HG02885 (cell line): ENCODE data around the gene KLK14.

ENCODE experiments used
- ATAC-seq: cut with Tn5 transposase; IDR thresholded peaks from one replicate; pipeline ENCODE4 v1.9.1; 2021; ENCODE audit warnings: mild to moderate bottlenecking; ENCODE audit not compliant: unreplicated experiment, poor library complexity

KLK14 gene

DNA sequence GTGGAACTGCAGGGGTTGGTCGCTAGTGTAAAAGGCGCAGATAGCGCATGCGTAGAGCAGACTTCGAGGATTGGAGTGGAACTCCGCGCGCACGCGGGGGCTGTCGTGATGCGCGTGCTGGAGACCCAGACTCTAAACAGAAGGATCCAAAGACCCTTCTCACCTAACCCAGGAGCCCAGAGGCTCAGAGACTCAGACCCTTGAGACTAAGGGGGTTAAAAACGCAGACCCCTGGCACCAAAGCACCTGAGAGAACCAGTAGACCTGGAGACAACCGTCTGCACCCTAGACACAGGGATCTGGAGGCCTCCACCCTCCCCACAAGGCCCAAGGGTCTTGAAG, 26.1 kb upstream of the KLK14 start:
- ATAC-seq, result peak; percentile 8

DNA sequence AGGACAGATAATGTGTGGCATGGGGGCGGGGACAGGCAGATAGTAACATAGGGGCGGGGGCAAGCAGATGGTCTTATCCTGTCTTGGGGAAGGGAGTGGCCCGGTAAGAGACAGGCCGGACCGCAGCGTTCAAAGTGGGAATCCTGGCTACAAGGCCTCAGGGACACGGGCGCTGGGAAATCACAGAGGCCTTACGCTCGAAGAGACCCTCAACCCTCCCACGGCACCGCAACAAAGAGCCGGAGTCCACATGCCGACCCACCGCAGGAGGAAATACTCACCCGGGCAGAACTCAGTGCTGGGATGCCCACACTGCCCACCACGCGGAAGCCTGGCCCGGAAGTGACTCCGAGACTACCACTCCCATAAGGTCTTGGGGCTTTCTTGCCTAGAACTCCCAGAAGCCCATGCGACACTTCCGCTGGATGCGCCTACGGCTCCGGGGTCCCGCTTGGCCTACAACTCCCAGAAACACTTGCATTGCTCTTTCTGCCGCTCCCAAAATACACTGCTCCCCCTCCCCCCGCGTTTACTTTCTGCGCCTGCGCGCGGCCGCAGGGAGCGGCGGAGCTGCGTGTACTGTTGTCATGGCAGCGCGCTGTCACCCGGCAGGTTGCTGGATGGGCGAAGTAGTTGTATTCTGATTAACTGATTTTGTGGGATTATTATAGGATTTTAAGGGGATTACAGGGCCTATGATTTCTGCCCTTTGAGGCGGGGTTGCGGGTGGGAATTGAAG, 25.5 kb upstream of the KLK14 start, which contains the start of gene CTU1:
Gene CTU1 (minus strand): TSS at position 344 of the 739 bp plus-strand sequence. CDS start 3,840 bp downstream, outside the sequence.
- ATAC-seq, result peak; percentile 96

DNA sequence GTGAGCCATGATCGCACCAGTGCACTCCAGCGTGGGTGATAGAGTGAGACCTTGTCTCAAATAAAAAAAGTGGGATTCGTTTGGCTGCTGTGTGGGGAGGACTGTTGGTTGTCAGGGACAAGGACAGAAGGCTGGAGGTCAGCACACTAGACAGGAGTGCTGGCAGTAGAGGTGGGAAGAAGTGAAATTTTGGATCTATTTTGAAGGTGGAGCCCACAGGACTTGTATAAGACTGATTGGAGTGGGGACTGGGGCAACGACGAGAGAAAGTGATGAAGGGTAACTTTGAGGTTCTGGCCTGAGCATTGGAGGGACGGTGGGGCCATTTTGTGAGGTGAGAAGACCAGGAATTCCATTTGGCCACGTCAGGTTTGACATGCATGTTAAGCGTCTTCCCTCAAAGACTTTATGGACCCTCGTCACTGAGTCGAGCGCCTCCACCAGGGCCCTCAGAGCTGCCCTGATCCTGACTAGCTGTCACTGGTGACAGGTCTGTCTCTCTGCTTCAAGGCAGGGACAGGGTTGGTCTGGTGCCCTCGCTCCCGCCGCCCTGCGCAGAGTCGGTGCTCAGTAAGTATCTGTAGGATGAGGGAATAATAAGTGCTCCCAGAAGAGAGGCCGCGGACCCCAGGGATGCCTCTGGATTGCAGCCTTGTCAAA, 24.8 kb upstream of the KLK14 start:
- no peak for ATAC-seq

DNA sequence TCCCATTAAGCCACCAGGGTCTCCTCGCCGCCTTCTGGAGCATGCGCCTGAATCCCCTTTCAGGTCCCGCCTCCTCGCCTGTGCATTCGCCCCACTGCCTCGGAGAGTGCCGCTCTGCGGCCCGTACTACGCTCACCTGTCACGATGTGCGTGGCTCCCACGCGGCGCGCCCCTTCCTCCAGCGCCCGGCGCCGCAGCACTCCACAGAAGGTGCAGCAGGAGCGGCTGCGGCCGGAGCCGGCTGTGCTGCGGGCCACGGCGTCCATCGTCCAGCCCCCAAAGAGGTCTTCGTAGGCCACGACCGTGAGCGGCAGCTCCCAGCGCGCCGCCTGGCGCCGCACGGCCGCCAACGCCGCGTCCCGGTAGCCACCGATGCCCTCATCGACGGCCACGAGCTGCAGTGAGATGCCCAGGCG, 21.2 kb upstream of the KLK14 start:
- ATAC-seq, result no peak

DNA sequence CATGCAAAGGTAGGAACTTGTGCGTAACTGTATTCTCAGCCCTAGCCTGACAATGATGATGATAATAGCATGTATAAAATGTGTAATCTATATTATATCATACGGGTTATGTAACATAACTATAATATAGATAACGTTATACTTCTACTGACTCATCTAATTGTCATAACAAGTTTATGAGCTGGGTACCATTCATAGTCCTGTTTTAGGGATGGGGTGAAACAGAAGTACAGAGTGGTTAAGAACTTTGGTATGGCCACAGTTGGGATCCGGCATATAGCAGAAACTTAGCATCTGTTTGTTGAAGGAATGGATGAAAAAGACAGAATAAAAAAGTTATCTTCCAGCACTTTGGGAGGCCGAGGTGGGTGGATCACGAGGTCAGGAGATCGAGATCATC, 20.3 kb upstream of the KLK14 start:
- no peak for ATAC-seq

- ATAC-seq, result no peak
Measured at GRCh38 chr19:51101171-51101865, 18.6 kb upstream of the KLK14 start.

DNA sequence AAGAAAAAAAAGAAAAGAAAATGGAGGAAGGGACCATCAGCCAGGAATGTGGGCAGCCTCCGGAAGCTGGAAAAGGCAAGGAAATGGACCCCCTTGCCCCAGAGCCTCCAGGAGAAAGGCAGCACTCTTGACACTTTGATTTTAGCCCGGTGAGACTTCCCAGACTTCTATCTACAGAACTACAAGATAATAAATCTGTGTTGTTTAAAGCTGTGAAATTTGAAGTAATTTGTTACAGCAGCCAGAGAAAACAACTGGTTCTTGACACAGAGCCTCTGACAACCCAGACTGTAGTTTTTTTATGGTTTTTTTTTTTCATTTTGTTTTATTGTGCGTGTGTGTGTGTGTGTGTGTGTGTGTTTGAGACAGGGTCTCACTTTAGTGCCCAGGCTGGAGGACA, 17.9 kb upstream of the KLK14 start:
- no peak for ATAC-seq

GRCh38 chr19:51099047-51099382, 16.3 kb upstream of the KLK14 start:
- no peak for ATAC-seq

DNA sequence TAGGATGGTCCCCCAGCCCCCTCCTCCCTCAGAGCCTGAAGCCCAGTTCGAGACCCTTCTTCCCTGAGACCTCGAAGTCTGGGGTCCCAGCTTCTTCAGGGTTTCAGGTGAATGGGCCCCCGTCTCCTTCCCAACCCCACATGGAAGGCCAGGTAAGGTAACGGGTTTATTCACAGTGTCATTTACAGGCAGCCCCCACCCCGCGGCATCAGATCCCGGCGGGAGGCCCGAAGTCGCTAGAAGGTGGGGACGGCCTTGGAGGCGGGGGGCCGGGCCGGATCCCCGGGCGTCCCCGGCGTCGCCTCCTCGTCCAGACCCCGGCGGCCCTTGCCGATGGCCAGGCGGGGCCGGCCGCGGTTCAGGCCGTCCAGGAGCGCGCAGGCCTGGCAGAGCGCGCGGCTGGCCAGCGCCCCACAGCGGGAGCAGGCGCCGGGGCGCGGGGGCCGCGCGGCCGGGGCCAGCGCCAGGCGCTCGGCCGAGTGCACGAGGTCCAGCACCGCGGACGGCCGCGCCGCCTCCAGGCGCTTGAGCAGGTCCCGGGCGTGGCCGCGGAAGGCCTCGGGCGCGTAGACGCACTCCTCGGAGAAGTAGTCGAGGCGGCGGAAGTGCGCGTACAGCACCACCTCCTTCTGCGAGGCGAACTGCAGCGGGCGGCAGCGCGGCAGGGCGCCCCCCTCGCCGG, 15.8 kb upstream of the KLK14 start:
- ATAC-seq, result no peak

- no peak for ATAC-seq
Measured at GRCh38 chr19:51097796-51098195, 15.1 kb upstream of the KLK14 start.

DNA sequence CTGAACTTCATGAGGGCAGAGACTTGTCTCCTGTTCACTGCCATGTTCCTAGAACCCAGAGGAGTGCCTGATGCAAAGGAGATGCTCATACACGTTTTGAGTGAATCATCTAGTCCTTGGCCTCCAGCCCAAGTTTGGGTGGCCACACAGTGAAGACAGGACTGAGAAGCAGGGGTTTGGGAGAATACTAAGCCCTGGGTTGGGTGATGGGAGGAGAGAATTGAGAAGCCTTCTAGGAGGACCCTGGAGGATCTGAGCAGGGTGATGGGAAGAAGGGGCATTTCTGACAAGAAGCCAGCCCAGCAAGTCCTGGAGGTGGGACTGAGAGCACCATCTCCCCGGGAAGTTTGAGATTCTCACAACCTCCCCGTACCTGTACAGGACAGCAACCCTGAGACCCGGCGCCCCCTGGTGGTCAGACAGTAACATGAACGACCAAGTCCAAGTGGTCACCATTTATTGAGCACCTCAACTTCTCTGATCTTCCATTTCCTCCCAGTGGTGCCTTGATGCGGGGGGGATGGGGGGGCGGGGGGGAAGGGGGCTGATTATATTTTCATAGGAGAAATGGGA, 14.6 kb upstream of the KLK14 start:
- ATAC-seq, result no peak

GRCh38 chr19:51096473-51097165, 13.9 kb upstream of the KLK14 start:
- ATAC-seq, result no peak

GRCh38 chr19:51094696-51095279, 12.1 kb upstream of the KLK14 start:
- no peak for ATAC-seq

DNA sequence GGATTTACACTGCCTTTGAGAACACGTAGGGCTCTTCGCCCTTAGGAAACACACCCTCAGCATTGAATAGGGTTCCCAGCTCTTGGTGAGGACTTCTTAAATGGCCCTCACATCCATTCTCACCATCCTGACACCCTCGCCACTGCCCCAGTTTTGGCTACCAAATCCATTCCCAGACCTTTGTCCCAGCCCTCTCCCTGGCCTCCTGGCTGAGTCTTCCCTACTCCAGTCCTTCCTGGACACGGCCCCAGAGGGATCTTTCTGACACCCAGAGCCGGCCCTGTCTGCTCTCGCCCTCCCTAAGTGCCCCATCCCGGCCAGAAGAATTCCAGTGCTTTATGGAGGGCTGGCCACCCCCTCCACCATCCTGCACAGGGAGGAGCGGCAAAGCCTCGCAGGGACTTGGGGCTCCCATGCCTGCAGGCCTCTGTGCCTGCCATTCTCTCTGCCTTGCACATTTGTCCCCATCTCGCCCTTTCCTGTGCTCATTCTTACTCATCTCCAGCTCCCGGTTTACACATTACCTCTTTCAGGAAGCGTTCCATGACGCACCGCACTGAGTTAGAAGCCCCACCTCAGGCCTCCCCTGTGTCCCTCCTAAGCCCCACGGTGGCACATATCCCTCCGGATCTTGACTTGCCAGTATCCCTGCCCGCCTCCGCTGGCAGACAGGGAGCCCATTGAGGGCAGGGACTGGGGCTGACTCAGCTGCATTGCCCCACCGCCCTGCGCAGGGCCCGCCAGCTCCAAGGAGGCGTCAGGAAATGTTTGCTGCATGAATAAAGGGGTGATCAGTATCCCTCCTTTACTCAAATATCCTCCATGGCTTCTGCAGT, 11.0 kb upstream of the KLK14 start:
- ATAC-seq, result no peak

DNA sequence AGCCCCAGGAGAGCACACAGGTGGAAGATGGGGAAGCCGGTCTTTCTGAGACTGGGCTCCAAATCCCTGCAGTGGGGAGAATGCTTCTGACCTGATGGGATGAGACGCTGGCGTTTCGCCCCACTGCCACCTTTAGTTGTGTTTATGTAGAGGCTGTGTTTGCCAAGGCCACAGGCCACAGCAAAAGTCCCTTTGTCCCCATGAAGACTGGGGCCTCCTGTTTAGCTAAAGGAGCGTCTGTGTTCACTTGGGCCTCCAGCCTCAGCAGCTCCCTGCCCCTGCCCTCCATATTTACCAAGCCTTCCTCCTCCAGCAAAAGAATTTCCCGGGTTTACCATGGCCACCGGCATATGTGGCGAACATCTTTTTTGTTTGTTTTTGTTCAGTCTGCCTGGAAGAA, 10.4 kb upstream of the KLK14 start:
- no peak for ATAC-seq

DNA sequence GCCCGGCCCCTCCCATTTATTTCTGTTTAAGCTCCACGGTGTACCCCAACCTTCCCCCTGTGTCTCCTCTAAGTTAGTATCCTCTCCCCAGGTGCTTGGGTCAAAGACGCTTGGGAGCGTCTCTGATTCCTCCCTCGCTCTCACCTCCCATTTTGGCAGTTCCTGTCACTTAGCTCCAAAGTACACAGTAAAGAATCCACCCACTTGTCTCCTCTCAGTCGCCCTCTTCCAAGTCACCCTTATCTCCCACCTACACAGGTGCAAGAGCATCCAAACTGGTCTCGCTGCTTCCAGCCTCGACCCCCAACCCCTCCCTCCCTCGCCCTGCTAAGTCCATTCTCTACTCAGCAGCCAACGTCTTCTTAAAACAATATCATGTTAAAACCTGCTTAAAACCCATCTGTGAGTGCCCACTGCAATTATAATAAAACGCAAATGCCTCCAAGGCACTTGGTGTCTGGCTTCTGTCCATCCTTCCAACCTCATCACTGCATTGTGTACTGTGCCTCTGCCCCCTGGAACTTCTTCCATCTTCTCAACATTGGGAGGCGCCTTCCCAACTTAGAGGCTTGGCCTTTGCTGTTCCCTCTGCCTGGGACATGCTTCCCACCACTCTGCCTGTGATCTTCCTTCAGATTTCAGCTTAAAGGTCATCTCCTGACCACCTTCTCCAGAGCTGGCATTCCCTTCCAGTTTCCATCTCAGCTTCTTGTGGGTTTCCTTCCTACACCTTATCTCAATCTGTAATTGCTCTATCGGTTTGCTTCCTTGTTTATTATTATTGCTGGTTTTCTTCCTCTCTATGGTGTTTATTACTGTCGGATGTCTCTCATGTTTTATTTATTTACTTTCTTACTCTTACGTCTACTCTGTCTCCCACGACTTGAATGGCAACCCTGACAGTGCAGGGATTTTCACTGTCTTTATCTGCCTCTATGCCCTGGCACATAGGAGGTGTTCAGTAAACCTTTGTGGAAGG, 9.5 kb upstream of the KLK14 start:
- ATAC-seq, result no peak

GRCh38 chr19:51091126-51091525, 8.4 kb upstream of the KLK14 start:
- no peak for ATAC-seq

- ATAC-seq, result no peak
Measured at GRCh38 chr19:51090471-51090870, 7.8 kb upstream of the KLK14 start.
